HCT116 (cell line): Measurements from ENCODE around the gene TRHDE. TPM values are rescaled to one million over a fixed set of nuclear protein-coding genes. Genes with fewer than 3 reads are reported as not detected.

Experiments
- ATAC-seq: fragments of 200-7000 bp; cut with Tn5 transposase; 2 replicates; pipeline ENCODE4 v1.9.1; 2020; ENCODE audit warnings: mild to moderate bottlenecking, moderate library complexity
- BruUV-seq: library from RNA; stranded (reverse); fragments of 400-500 nt; replicated peaks from 2 replicates; lab custom pipeline; 2021; lab: Mats Ljungman, UMichigan
- CTCF ChIA-PET: fragments of 300-600 bp; sonication (Branson Sonifier 250); formaldehyde crosslinking; loops from one replicate; lab custom pipeline; 2021; ENCODE audit warnings: antibody characterized with exemption; lab: Charles Lee
- POLR2A ChIA-PET: fragments of 300-600, 350-600 bp; sonication (Branson Sonifier 250); formaldehyde crosslinking; loops from one replicate; lab custom pipeline; 2021; ENCODE audit warnings: antibody characterized with exemption; lab: Charles Lee
- RAD21 ChIA-PET, 2 experiments: fragments of 300-600 bp; sonication (Branson Sonifier 250); formaldehyde crosslinking; loops; one replicate each; lab custom pipeline; 2023; ENCODE audit warnings: low total read pairs in 2 of 2; ENCODE audit not compliant: uncharacterized antibody in 2 of 2, unreplicated experiment in 2 of 2, low non-redundant PET in 1 of 2; lab: Charles Lee
- DNase-seq: peaks from one replicate; pipeline ENCODE4 v3.0.0-alpha.2; 2010; ENCODE audit warnings: low read depth, low spot score
- H2AFZ ChIP-seq: fragments of 200-600 bp; shearing (Covaris generic), sonication (generic); 2 replicates; pipeline ENCODE4 v1.6.1; 2017; ENCODE audit warnings: low read depth, mixed run types, mixed read lengths, antibody characterized with exemption, low read length; ENCODE audit not compliant: poor library complexity, severe bottlenecking
- H3K27ac ChIP-seq: 2 replicates; pipeline ENCODE4 v1.5.1; 2012; ENCODE audit warnings: low read depth, low read length
- H3K27me3 ChIP-seq: fragments of 200-600 bp; sonication (generic); 2 replicates; pipeline ENCODE4 v1.6.1; 2016; ENCODE audit warnings: mixed run types, low read length, mixed read lengths; ENCODE audit not compliant: insufficient read depth
- H3K36me3 ChIP-seq, 2 experiments: fragments of 200-500 bp in 1 of 2; fragments of 200-600 bp in 1 of 2; sonication (Bioruptor generic) in 1 of 2; sonication (generic) in 1 of 2; 2 replicates each; pipeline versions ENCODE4 v1.5.1 to v1.6.1; 2014 to 2016; ENCODE audit warnings: low read length in 2 of 2, inconsistent platforms in 1 of 2, mixed read lengths in 1 of 2, mixed run types in 1 of 2; ENCODE audit not compliant: insufficient read depth in 2 of 2, control insufficient read depth in 1 of 2
- H3K4me1 ChIP-seq, 2 experiments: fragments of 200-600 bp in 1 of 2; sonication (generic) in 1 of 2; 2 replicates each; pipeline versions ENCODE4 v1.5.1 to v1.6.1; 2012 to 2017; ENCODE audit warnings: low read length in 2 of 2, inconsistent platforms in 1 of 2, mild to moderate bottlenecking in 1 of 2, mixed read lengths in 1 of 2, mixed run types in 1 of 2, moderate library complexity in 1 of 2; ENCODE audit not compliant: insufficient read depth in 2 of 2, control insufficient read depth in 1 of 2
- H3K4me2 ChIP-seq: fragments of 200-600 bp; sonication (generic); 2 replicates; pipeline ENCODE4 v1.6.1; 2017; ENCODE audit warnings: mixed run types, low read length, mixed read lengths
- H3K4me3 ChIP-seq, 2 experiments: fragments of 200-600 bp in 1 of 2; sonication (generic) in 1 of 2; replicated peaks in 1 of 2; 2 replicates each; pipeline ENCODE4 v1.5.1; 2011 to 2016; ENCODE audit warnings: low read length in 2 of 2, control low read depth in 1 of 2, low read depth in 1 of 2, mild to moderate bottlenecking in 1 of 2, mixed read lengths in 1 of 2, mixed run types in 1 of 2
- H3K79me2 ChIP-seq: fragments of 200-600 bp; sonication (generic); 2 replicates; pipeline ENCODE4 v1.6.1; 2017; ENCODE audit warnings: mild to moderate bottlenecking, mixed run types, low read length, moderate library complexity, mixed read lengths; ENCODE audit not compliant: insufficient read depth
- H3K9ac ChIP-seq: fragments of 200-600 bp; sonication (generic); 2 replicates; pipeline ENCODE4 v1.6.1; 2016; ENCODE audit warnings: low read length, mixed read lengths
- H3K9me2 ChIP-seq: fragments of 200-600 bp; sonication (generic), shearing (Covaris generic); 2 replicates; pipeline ENCODE4 v1.6.1; 2017; ENCODE audit warnings: mixed run types, mild to moderate bottlenecking, moderate library complexity; ENCODE audit not compliant: insufficient read depth
- H3K9me3 ChIP-seq, 2 experiments: fragments of 200-500 bp in 1 of 2; fragments of 200-600 bp in 1 of 2; sonication (Bioruptor generic) in 1 of 2; sonication (generic) in 1 of 2; 2 replicates each; pipeline ENCODE4 v1.6.1; 2014 to 2017; ENCODE audit warnings: low read length in 2 of 2, mixed read lengths in 2 of 2, inconsistent platforms in 1 of 2, low read depth in 1 of 2, mild to moderate bottlenecking in 1 of 2, mixed run types in 1 of 2, moderate library complexity in 1 of 2; ENCODE audit not compliant: control insufficient read depth in 1 of 2, insufficient read depth in 1 of 2
- H4K20me1 ChIP-seq: fragments of 200-600 bp; sonication (generic), shearing (Covaris generic); 2 replicates; pipeline ENCODE4 v1.6.1; 2017; ENCODE audit warnings: mixed run types, mild to moderate bottlenecking, moderate library complexity; ENCODE audit not compliant: insufficient read depth
- EGR1 ChIP-seq: IDR thresholded peaks from 2 replicates; pipeline ENCODE4 v1.6.1; 2012; ENCODE audit warnings: low read depth
- ELF1 ChIP-seq: IDR thresholded peaks from 2 replicates; pipeline ENCODE4 v1.6.1; 2012; ENCODE audit warnings: low read depth, borderline replicate concordance
- FOSL1 ChIP-seq: IDR thresholded peaks from 2 replicates; pipeline ENCODE4 v1.6.1; 2012; ENCODE audit warnings: low read depth
- JUND ChIP-seq: IDR thresholded peaks from 2 replicates; pipeline ENCODE4 v1.6.1; 2012
- MAX ChIP-seq: IDR thresholded peaks from 2 replicates; pipeline ENCODE4 v1.6.1; 2012
- POLR2AphosphoS5 ChIP-seq: IDR thresholded peaks from 2 replicates; pipeline ENCODE4 v1.6.1; 2011; ENCODE audit warnings: mild to moderate bottlenecking, low read depth, low read length, moderate library complexity
- RAD21 ChIP-seq: IDR thresholded peaks from 2 replicates; pipeline ENCODE4 v1.6.1; 2012; ENCODE audit warnings: low read depth, mild to moderate bottlenecking
- SIN3A ChIP-seq: IDR thresholded peaks from 2 replicates; pipeline ENCODE4 v1.6.1; 2012; ENCODE audit warnings: low read depth
- SP1 ChIP-seq: IDR thresholded peaks from 2 replicates; pipeline ENCODE4 v1.6.1; 2012; ENCODE audit warnings: low read depth
- SRF ChIP-seq: IDR thresholded peaks from 2 replicates; pipeline ENCODE4 v1.6.1; 2012; ENCODE audit warnings: low read depth
- TCF7L2 ChIP-seq: IDR thresholded peaks from 2 replicates; pipeline ENCODE4 v1.7.0; 2011; ENCODE audit warnings: borderline replicate concordance, inconsistent platforms; ENCODE audit not compliant: insufficient read depth, insufficient read length; ENCODE audit errors: extremely low read depth
- ZBTB33 ChIP-seq: IDR thresholded peaks from 2 replicates; pipeline ENCODE4 v1.6.1; 2011; ENCODE audit warnings: mild to moderate bottlenecking, low read length, moderate library complexity; ENCODE audit not compliant: insufficient replicate concordance; ENCODE audit errors: extremely low read depth
- ZFX ChIP-seq: fragments of 450-650 bp; IDR thresholded peaks from 2 replicates; pipeline ENCODE4 v1.6.1; 2017
- ZNF274 ChIP-seq: fragments of 200-500 bp; sonication (Bioruptor generic); IDR thresholded peaks from 2 replicates; pipeline ENCODE4 v1.6.1; 2014; ENCODE audit warnings: mild to moderate bottlenecking, low read depth, low read length, inconsistent platforms
- intact Hi-C: fragments of 100-400 bp; cut with micrococcal nuclease; formaldehyde crosslinking; loops from 2 replicates; pipeline ENCODE4 v1.10.0; 2022
- total RNA-seq: library from RNA; stranded (reverse); gene quantifications from one replicate; pipeline ENCODE4 v1.2.1, GENCODE V29; 2021; ENCODE audit not compliant: unreplicated experiment
- TF ChIP-seq, protein P1 (sequence below): IDR thresholded peaks from 2 replicates; pipeline ENCODE4 v1.6.1; 2012; ENCODE audit warnings: low read depth

TRHDE gene
- total RNA-seq, 1 experiment from 2014 or later, result 2.9 TPM

DNA sequence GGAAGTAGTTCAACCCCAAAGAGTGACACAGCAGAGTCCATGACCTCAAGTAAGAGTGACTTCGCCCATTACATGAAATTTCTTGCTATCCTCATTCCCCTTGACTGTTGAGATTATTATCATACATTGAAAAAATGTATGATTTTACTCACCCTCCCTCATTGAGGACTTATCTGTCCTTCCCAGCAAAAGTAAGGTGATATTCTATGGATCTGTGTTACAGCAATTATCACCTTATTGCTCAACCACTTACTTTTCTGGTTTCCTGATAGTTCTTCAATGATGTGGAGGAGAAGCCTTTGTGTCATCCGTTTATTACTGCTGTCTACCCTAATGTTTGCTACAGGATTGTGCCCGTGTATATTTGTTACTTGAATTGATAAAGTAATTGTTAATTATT lies 306.2 kb downstream of the TRHDE start:
- Histone ChIP-seq H3K79me2 (no peaks in the 10 kb centered on the region), H3K4me1 (no peaks in the 10 kb centered on the region), H2AFZ (no peak overlapping the region), H3K27ac (no peak overlapping the region), H3K4me3 (no peak overlapping the region), H3K9ac (no peak overlapping the region), H3K36me3 (no peaks in the 10 kb centered on the region), H3K27me3 (no peaks in the 10 kb centered on the region), H3K4me2 (no peak overlapping the region), H3K9me2 (no peaks in the 10 kb centered on the region), H4K20me1 (no peaks in the 10 kb centered on the region), H3K9me3 (no peaks in the 10 kb centered on the region)
- DNase-seq (no peak), ATAC-seq (no peak)
- ChIA-PET RAD21 (no interaction called here), POLR2A (no interaction called here), CTCF (no interaction called here)
- intact Hi-C loops, result no loop called here
- BruUV-seq, result no TSS peak
- no peak for TF ChIP-seq ZNF274
- no peak for TF ChIP-seq MAX
- TF ChIP-seq SP1, result no peak
- no peak for TF ChIP-seq JUND
- TF ChIP-seq RAD21, result no peak

GRCh38 chr12:72586456-72586855 lies 314.3 kb downstream of the TRHDE start:
- ChIA-PET CTCF (no interaction called here), POLR2A (no interaction called here)

More at GRCh38 chr12:72586456-72586855, 314.3 kb downstream of the TRHDE start:
- DNase-seq, result no peak
- Histone ChIP-seq H3K9ac (no peak overlapping the region), H3K79me2 (no peaks in the 10 kb centered on the region), H3K9me2 (no peaks in the 10 kb centered on the region; the same call in 1 of the 2 replicates), H3K27me3 (no peaks in the 10 kb centered on the region), H3K9me3 (no peaks in the 10 kb centered on the region), H3K27ac (no peak overlapping the region), H3K36me3 (no peaks in the 10 kb centered on the region), H4K20me1 (no peaks in the 10 kb centered on the region; the same call in 1 of the 2 replicates), H3K4me3 (no peak overlapping the region), H2AFZ (no peak overlapping the region), H3K4me1 (no peaks in the 10 kb centered on the region), H3K4me2 (no peak overlapping the region)
- TF ChIP-seq SP1, result no peak
- TF ChIP-seq EGR1, result no peak
- no peak for TF ChIP-seq POLR2AphosphoS5
- TF ChIP-seq, protein P1, sequence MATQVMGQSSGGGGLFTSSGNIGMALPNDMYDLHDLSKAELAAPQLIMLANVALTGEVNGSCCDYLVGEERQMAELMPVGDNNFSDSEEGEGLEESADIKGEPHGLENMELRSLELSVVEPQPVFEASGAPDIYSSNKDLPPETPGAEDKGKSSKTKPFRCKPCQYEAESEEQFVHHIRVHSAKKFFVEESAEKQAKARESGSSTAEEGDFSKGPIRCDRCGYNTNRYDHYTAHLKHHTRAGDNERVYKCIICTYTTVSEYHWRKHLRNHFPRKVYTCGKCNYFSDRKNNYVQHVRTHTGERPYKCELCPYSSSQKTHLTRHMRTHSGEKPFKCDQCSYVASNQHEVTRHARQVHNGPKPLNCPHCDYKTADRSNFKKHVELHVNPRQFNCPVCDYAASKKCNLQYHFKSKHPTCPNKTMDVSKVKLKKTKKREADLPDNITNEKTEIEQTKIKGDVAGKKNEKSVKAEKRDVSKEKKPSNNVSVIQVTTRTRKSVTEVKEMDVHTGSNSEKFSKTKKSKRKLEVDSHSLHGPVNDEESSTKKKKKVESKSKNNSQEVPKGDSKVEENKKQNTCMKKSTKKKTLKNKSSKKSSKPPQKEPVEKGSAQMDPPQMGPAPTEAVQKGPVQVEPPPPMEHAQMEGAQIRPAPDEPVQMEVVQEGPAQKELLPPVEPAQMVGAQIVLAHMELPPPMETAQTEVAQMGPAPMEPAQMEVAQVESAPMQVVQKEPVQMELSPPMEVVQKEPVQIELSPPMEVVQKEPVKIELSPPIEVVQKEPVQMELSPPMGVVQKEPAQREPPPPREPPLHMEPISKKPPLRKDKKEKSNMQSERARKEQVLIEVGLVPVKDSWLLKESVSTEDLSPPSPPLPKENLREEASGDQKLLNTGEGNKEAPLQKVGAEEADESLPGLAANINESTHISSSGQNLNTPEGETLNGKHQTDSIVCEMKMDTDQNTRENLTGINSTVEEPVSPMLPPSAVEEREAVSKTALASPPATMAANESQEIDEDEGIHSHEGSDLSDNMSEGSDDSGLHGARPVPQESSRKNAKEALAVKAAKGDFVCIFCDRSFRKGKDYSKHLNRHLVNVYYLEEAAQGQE, result no peak
- TF ChIP-seq TCF7L2, result no peak
- TF ChIP-seq ZNF274, result no peak
- TF ChIP-seq MAX, result no peak
- TF ChIP-seq ELF1, result no peak
- TF ChIP-seq ZFX, result no peak
- no peak for TF ChIP-seq FOSL1
- no peak for TF ChIP-seq SRF
- TF ChIP-seq SIN3A, result no peak
- no peak for TF ChIP-seq ZBTB33
- ATAC-seq, result no peak
- intact Hi-C loops, result no loop called here
- BruUV-seq, result no TSS peak
- RAD21 ChIA-PET, result no interaction called here
